ENCODE results near the gene EEF1E1. TPM values are rescaled to one million over a fixed set of nuclear protein-coding genes. Genes with fewer than 3 reads are reported as not detected.
A peak's percentile ranks its signal among the peaks of the same experiment; 100 is the strongest.

The EEF1E1 gene
- polyA plus RNA-seq, 3 donors: 14.6 to 42.2 (median 26.2) TPM

GRCh38 chr6:8065519-8065911 is 36.8 kb downstream of the EEF1E1 start:
- Histone ChIP-seq H3K4me1 (ENCODE audit: control insufficient read depth in 1 of 2, insufficient read depth in 2 of 2, low read length in 2 of 2) (peaks cover 9 to 15% of the 10 kb centered on the region in 2 donors), H3K79me2 (ENCODE audit: insufficient read depth, low read length) (peaks cover 7% of the 10 kb centered on the region), H3K4me2 (replicated peaks; ENCODE audit: extremely low read depth, low read length, poor library complexity, severe bottlenecking) (no peak overlapping the region), H3K36me3 (replicated peaks in 1 of 2; ENCODE audit: control insufficient read depth in 1 of 2, insufficient read depth in 2 of 2, low read length in 2 of 2) (peaks cover 3 to 11% of the 10 kb centered on the region in 2 donors), H3K27me3 (ENCODE audit: control insufficient read depth in 2 of 2, insufficient read depth in 2 of 2, low read length in 2 of 2) (no peaks in the 10 kb centered on the region), H2AFZ (ENCODE audit: insufficient read depth, low read depth, low read length, poor library complexity, severe bottlenecking) (peak overlapping the region; percentile 96), H3K4me3 (replicated peaks in 1 of 3; ENCODE audit: low read depth in 2 of 3, low read length in 3 of 3) (no peak overlapping the region), H3K9me3 (replicated peaks in 1 of 2; ENCODE audit: control insufficient read depth in 1 of 2, insufficient read depth in 1 of 2, low read length in 2 of 2) (no peaks in the 10 kb centered on the region), H4K20me1 (ENCODE audit: insufficient read depth, low read length) (no peaks in the 10 kb centered on the region), H3K27ac (ENCODE audit: low read depth in 1 of 2, low read length in 2 of 2) (no peak overlapping the region), H3K9ac (ENCODE audit: insufficient read depth, low read length, poor library complexity, severe bottlenecking) (no peak overlapping the region)
- no peak for TF ChIP-seq CTCF (IDR thresholded peaks at IDR 0.05)
- WGBS (ENCODE audit: insufficient coverage): 100% methylated on average over 3 of the region's 4 CpGs
- intact Hi-C loops (cut with micrococcal nuclease): loop anchor here (2.0 to 10.0 kb wide), 2 partner anchors 37 to 369 kb away; partner anchors contain the start of genes EEF1E1 (in 1 of the 2) and SLC35B3 (in 1 of the 2)
- Mint-ChIP-seq H3K4me3 (no peak overlapping the region), H3K9me3 (no peaks in the 10 kb centered on the region), H3K27ac (no peak overlapping the region), H3K36me3 (peaks cover 8 to 11% of the 10 kb centered on the region in 2 donors), H3K4me1 (peaks cover 10% of the 10 kb centered on the region), H3K27me3 (ENCODE audit: low read depth in 3 of 3) (peaks cover 0 to 2% (median 0%) of the 10 kb centered on the region in 3 donors)
- DNase-seq: no peak

- Histone ChIP-seq H3K9ac (ENCODE audit: insufficient read depth, low read length, poor library complexity, severe bottlenecking) (no peak overlapping the region), H4K20me1 (ENCODE audit: insufficient read depth, low read length) (no peaks in the 10 kb centered on the region), H3K9me3 (replicated peaks in 1 of 2; ENCODE audit: control insufficient read depth in 1 of 2, insufficient read depth in 1 of 2, low read length in 2 of 2) (no peaks in the 10 kb centered on the region), H2AFZ (ENCODE audit: insufficient read depth, low read depth, low read length, poor library complexity, severe bottlenecking) (peak overlapping the region; percentile 96), H3K36me3 (replicated peaks in 1 of 2; ENCODE audit: control insufficient read depth in 1 of 2, insufficient read depth in 2 of 2, low read length in 2 of 2) (peaks cover 3 to 17% of the 10 kb centered on the region in 2 donors), H3K27me3 (ENCODE audit: control insufficient read depth in 2 of 2, insufficient read depth in 2 of 2, low read length in 2 of 2) (no peaks in the 10 kb centered on the region), H3K4me3 (replicated peaks in 1 of 3; ENCODE audit: low read depth in 2 of 3, low read length in 3 of 3) (peak overlapping the region; percentile 60 to 86 (median 80)), H3K4me1 (ENCODE audit: control insufficient read depth in 1 of 2, insufficient read depth in 2 of 2, low read length in 2 of 2) (peaks cover 9 to 15% of the 10 kb centered on the region in 2 donors), H3K27ac (ENCODE audit: low read depth in 1 of 2, low read length in 2 of 2) (peak overlapping the region; percentile 73 to 94), H3K4me2 (replicated peaks; ENCODE audit: extremely low read depth, low read length, poor library complexity, severe bottlenecking) (peak overlapping the region; percentile 74), H3K79me2 (ENCODE audit: insufficient read depth, low read length) (peaks cover 7% of the 10 kb centered on the region)
- H3K27ac Mint-ChIP-seq: peak overlapping the region; percentile 90 to 98 (median 97)
- intact Hi-C loops (cut with micrococcal nuclease): loop anchor here (2.0 to 10.0 kb wide), 3 partner anchors 37 to 370 kb away; partner anchors contain the start of genes EEF1E1 (in 2 of the 2) and SLC35B3 (in 1 of the 2)
- peaks cover 0 to 2% (median 0%) of the 10 kb centered on the region in 3 donors for H3K27me3 Mint-ChIP-seq (ENCODE audit: low read depth in 3 of 3)
- peaks cover 14 to 17% of the 10 kb centered on the region in 2 donors for H3K36me3 Mint-ChIP-seq
- H3K4me1 Mint-ChIP-seq: peaks cover 10% of the 10 kb centered on the region
- DNase-seq: no peak
- TF ChIP-seq CTCF (IDR thresholded peaks at IDR 0.05): no peak
- H3K4me3 Mint-ChIP-seq: peak overlapping the region; percentile 70 to 95
- WGBS (ENCODE audit: insufficient coverage): 83% methylated on average over 1 of the region's 7 CpGs
- no peaks in the 10 kb centered on the region for H3K9me3 Mint-ChIP-seq
Measured at GRCh38 chr6:8064638-8065518, 37.5 kb downstream of the EEF1E1 start.
